ENCODE data around the gene LIMD2. TPM values are rescaled to one million over a fixed set of nuclear protein-coding genes. Genes with fewer than 3 reads are reported as not detected.

Gene LIMD2
- total and polyA plus RNA-seq, 2 of the 4 experiments (the other 2 are of a cell fraction) = 4.5 to 21.7 TPM

DNA sequence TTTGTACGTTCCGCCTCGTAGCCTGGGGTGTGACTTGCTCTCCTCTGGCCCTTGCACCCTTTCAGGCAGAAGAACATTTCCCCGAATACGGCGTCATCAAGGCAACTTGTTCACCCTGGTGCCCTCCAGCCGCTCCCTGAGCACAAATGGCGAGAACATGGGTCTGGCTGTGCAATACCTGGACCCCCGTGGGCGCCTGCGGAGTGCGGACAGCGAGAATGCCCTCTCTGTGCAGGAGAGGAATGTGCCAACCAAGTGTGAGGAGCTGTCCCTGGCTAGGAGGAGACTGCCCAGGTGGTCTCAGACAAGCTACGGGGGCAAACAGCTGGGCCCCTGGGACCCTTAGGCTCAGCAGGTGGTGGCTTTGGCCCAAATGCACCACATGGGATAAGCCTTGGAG is 10.4 kb downstream of the LIMD2 start:
- no peak overlapping the region for H3K27ac ChIP-seq (ENCODE audit: insufficient read depth, low read length)
- H3K9ac ChIP-seq (ENCODE audit: low read depth, low read length) = no peak overlapping the region
- no peak overlapping the region for H2BK5ac ChIP-seq (ENCODE audit: low read depth, low read length, poor library complexity, severe bottlenecking)
- no peak overlapping the region for H2AK5ac ChIP-seq (ENCODE audit: low read depth, low read length)
- no peak overlapping the region for H2BK20ac ChIP-seq (ENCODE audit: low read depth, low read length)
- no peaks in the 10 kb centered on the region; the same call in 1 of the 2 replicates for H4K20me1 ChIP-seq (ENCODE audit: insufficient read depth, low read length)
- TF ChIP-seq MXI1 (IDR thresholded peaks at IDR 0.05; ENCODE audit: borderline replicate concordance, low read depth, low read length) (no peak), POLR2A (IDR thresholded peaks at IDR 0.05; ENCODE audit: low read depth, low read length) (no peak), RAD21 (IDR thresholded peaks at IDR 0.05; ENCODE audit: low read length) (no peak), NFE2L2 (IDR thresholded peaks at IDR 0.05; ENCODE audit: low read depth, low read length) (no peak), CTCF (conservative IDR thresholded peaks at IDR 0.05; ENCODE audit: low read depth, low read length) (no peak), FOS (IDR thresholded peaks at IDR 0.05; ENCODE audit: low read depth, low read length) (no peak)
- TF ChIP-seq, protein P1, sequence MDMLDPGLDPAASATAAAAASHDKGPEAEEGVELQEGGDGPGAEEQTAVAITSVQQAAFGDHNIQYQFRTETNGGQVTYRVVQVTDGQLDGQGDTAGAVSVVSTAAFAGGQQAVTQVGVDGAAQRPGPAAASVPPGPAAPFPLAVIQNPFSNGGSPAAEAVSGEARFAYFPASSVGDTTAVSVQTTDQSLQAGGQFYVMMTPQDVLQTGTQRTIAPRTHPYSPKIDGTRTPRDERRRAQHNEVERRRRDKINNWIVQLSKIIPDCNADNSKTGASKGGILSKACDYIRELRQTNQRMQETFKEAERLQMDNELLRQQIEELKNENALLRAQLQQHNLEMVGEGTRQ (IDR thresholded peaks at IDR 0.05; ENCODE audit: low read depth, low read length) = no peak
- H3K18ac ChIP-seq (ENCODE audit: low read depth, low read length) = no peak overlapping the region
- POLR2A ChIA-PET (ENCODE audit: unreplicated experiment) = no interaction called here
- no peak overlapping the region for H4K8ac ChIP-seq (ENCODE audit: low read depth in 2 of 2, low read length in 2 of 2)
- DNase-seq (no peak), ATAC-seq (ENCODE audit: low read depth) (no peak)
- dilution Hi-C loops (cut with HindIII; ENCODE audit: low sequenced_read_pairs, unreplicated experiment) (no loop called here), in situ Hi-C loops (cut with MboI; ENCODE audit: low sequenced_read_pairs) (no loop called here), intact Hi-C loops (cut with micrococcal nuclease) (loop anchor here (10.0 kb wide), 1 partner anchor 45 kb away; no protein-coding TSS in a partner anchor)
- no peak overlapping the region for H2AFZ ChIP-seq (replicated peaks; ENCODE audit: low read length, poor library complexity)
- no peak overlapping the region for H3K4ac ChIP-seq (ENCODE audit: low read depth, low read length)
- no peak overlapping the region for H3K4me3 ChIP-seq (ENCODE audit: insufficient read depth, low read depth, low read length)
- H3K9me1 ChIP-seq (ENCODE audit: insufficient read depth, low read length) = peaks cover 6% of the 10 kb centered on the region; the same call in 1 of the 2 replicates
- no peaks in the 10 kb centered on the region for H3K9me3 ChIP-seq (ENCODE audit: control insufficient read depth, insufficient read depth, low read length)
- H3K23ac ChIP-seq (ENCODE audit: low read depth, low read length) = no peak overlapping the region
- no peak overlapping the region for H4K91ac ChIP-seq (ENCODE audit: insufficient read depth, low read depth, low read length)
- no TSS peak for BruUV-seq (replicated peaks)
- no peak overlapping the region for H2AK9ac ChIP-seq (replicated peaks; ENCODE audit: low read depth, low read length, poor library complexity)
- H3K14ac ChIP-seq (replicated peaks; ENCODE audit: low read depth, low read length) = no peak overlapping the region
- CTCF ChIA-PET = no interaction called here
- H4K5ac ChIP-seq (ENCODE audit: low read depth, low read length) = no peak overlapping the region
- H2BK15ac ChIP-seq (ENCODE audit: low read depth, low read length) = no peak overlapping the region
- H3K4me2 ChIP-seq (ENCODE audit: low read depth, low read length) = no peak overlapping the region
- 97% methylated on average over 11 of the region's 14 CpGs; no CpG with 5 or more reads in 1 of the 2 experiments for WGBS, 2 experiments (ENCODE audit: extremely low coverage in 2 of 2, insufficient read length in 1 of 2)
- no peak overlapping the region for H2BK120ac ChIP-seq (ENCODE audit: low read depth, low read length)
- no peaks in the 10 kb centered on the region; a peak in 1 of 4 replicates for H3K79me1 ChIP-seq (ENCODE audit: low read depth in 1 of 2, low read length in 2 of 2)
- H3K27me3 ChIP-seq (ENCODE audit: control insufficient read depth, insufficient read depth, low read length) = no peaks in the 10 kb centered on the region
- peaks cover 54% of the 10 kb centered on the region for H3K36me3 ChIP-seq (ENCODE audit: control insufficient read depth, insufficient read depth, low read length)
- no peaks in the 10 kb centered on the region for H3K4me1 ChIP-seq (ENCODE audit: control insufficient read depth, insufficient read depth, low read length)
- H3K56ac ChIP-seq (ENCODE audit: extremely low read depth, insufficient read depth, low read length) = no peak overlapping the region
